SK-N-SH (cell line): Measurements from ENCODE around the gene ACVR1B. TPM values are rescaled to one million over a fixed set of nuclear protein-coding genes. Genes with fewer than 3 reads are reported as not detected.

Experiments used
- CTCF ChIA-PET: fragments of 300-600, 350-600 bp; formaldehyde crosslinking; extraction: SDS; loops from one replicate; lab custom pipeline; 2021; lab: Yijun Ruan, JAX
- POLR2A ChIA-PET: fragments of 350-600 bp; sonication (Branson Sonifier 250); formaldehyde crosslinking; extraction: SDS; loops from one replicate; lab custom pipeline; 2020; ENCODE audit warnings: antibody characterized with exemption, inconsistent platforms; lab: Yijun Ruan, JAX
- DNase-seq: peaks from one replicate; pipeline ENCODE4 v3.0.0; 2012
- H2AFZ ChIP-seq: fragments of 200-600 bp; sonication (generic); 2 replicates; pipeline ENCODE4 v1.8.1; 2016; ENCODE audit warnings: antibody characterized with exemption, mild to moderate bottlenecking, low read depth
- H3F3A ChIP-seq: fragments of 200-600 bp; sonication (generic); replicated peaks from 2 replicates; pipeline ENCODE3; 2016; ENCODE audit warnings: antibody characterized with exemption, mild to moderate bottlenecking; ENCODE audit not compliant: insufficient read depth
- H3K27ac ChIP-seq, 2 experiments: fragments of 200-500 bp in 1 of 2; fragments of 200-600 bp in 1 of 2; sonication (Bioruptor generic) in 1 of 2; sonication (generic), shearing (Covaris generic) in 1 of 2; 2 replicates each; pipeline versions ENCODE4 v1.5.1 to v1.6.1; 2014 to 2016; ENCODE audit warnings: low read depth in 2 of 2, inconsistent platforms in 1 of 2, low read length in 1 of 2, mild to moderate bottlenecking in 1 of 2, mixed read lengths in 1 of 2
- H3K27me3 ChIP-seq: fragments of 200-600 bp; sonication (generic), shearing (Covaris generic); 2 replicates; pipeline ENCODE4 v1.6.1; 2016; ENCODE audit warnings: mixed run types; ENCODE audit not compliant: insufficient read depth
- H3K36me3 ChIP-seq, 2 experiments: fragments of 200-500 bp in 1 of 2; fragments of 200-600 bp in 1 of 2; sonication (Bioruptor generic) in 1 of 2; sonication (generic) in 1 of 2; replicated peaks in 1 of 2; 2 replicates each; pipeline versions ENCODE3 to v1.5.1; 2014 to 2016; ENCODE audit warnings: low read length in 1 of 2, mild to moderate bottlenecking in 1 of 2; ENCODE audit not compliant: insufficient read depth in 2 of 2, control insufficient read depth in 1 of 2
- H3K4me1 ChIP-seq, 2 experiments: fragments of 200-500 bp in 1 of 2; fragments of 200-600 bp in 1 of 2; sonication (Bioruptor generic) in 1 of 2; sonication (generic), shearing (Covaris generic) in 1 of 2; 2 replicates each; pipeline versions ENCODE4 v1.5.1 to v1.6.1; 2014 to 2016; ENCODE audit warnings: low read depth in 1 of 2, low read length in 1 of 2, mixed run types in 1 of 2; ENCODE audit not compliant: insufficient read depth in 2 of 2, control insufficient read depth in 1 of 2
- H3K4me2 ChIP-seq: fragments of 200-600 bp; sonication (generic), shearing (Covaris generic); 2 replicates; pipeline ENCODE4 v1.6.1; 2017; ENCODE audit warnings: mixed run types
- H3K4me3 ChIP-seq, 2 experiments: fragments of 200-500 bp in 1 of 2; fragments of 200-600 bp in 1 of 2; sonication (Bioruptor generic) in 1 of 2; sonication (generic), shearing (Covaris generic) in 1 of 2; 2 replicates each; pipeline versions ENCODE4 v1.5.1 to v1.8.1; 2014 to 2016; ENCODE audit warnings: low read depth in 2 of 2, inconsistent platforms in 1 of 2, low read length in 1 of 2, mild to moderate bottlenecking in 1 of 2, mixed read lengths in 1 of 2, moderate library complexity in 1 of 2
- H3K79me2 ChIP-seq: fragments of 200-600 bp; sonication (generic); 2 replicates; pipeline ENCODE4 v1.8.1; 2017; ENCODE audit warnings: mild to moderate bottlenecking; ENCODE audit not compliant: insufficient read depth
- H3K9ac ChIP-seq: fragments of 200-600 bp; sonication (generic); 2 replicates; pipeline ENCODE4 v1.6.1; 2017; ENCODE audit warnings: mixed run types
- H3K9me2 ChIP-seq: fragments of 200-600 bp; sonication (generic); 2 replicates; pipeline ENCODE4 v1.6.1; 2017; ENCODE audit warnings: mixed run types
- H3K9me3 ChIP-seq: fragments of 200-600 bp; sonication (generic); 2 replicates; pipeline ENCODE4 v1.6.1; 2017; ENCODE audit warnings: mixed run types, mild to moderate bottlenecking, moderate library complexity
- H4K20me1 ChIP-seq: fragments of 200-600 bp; sonication (generic); 2 replicates; pipeline ENCODE4 v1.6.1; 2017; ENCODE audit warnings: mild to moderate bottlenecking, mixed run types; ENCODE audit not compliant: insufficient read depth
- ELF1 ChIP-seq: IDR thresholded peaks from 2 replicates; pipeline ENCODE4 v1.4.0; 2012
- FOSL2 ChIP-seq: IDR thresholded peaks from 2 replicates; pipeline ENCODE4 v1.4.0; 2012; ENCODE audit warnings: low read depth, mild to moderate bottlenecking, moderate library complexity, borderline replicate concordance
- FOXJ3 ChIP-seq: sonication (generic); formaldehyde crosslinking; IDR thresholded peaks from 2 replicates; pipeline ENCODE4 v1.5.1; 2020; ENCODE audit warnings: mild to moderate bottlenecking, missing genetic modification reagents
- FOXM1 ChIP-seq: IDR thresholded peaks from 2 replicates; pipeline ENCODE4 v1.4.0; 2012; ENCODE audit warnings: low read depth, mild to moderate bottlenecking
- GABPA ChIP-seq: IDR thresholded peaks from 2 replicates; pipeline ENCODE4 v1.4.0; 2012; ENCODE audit warnings: low read depth, mild to moderate bottlenecking
- MXI1 ChIP-seq: IDR thresholded peaks from 2 replicates; pipeline ENCODE4 v1.6.1; 2012; ENCODE audit warnings: mild to moderate bottlenecking, low read depth, low read length, improper control_type of control experiment
- NFIC ChIP-seq: IDR thresholded peaks from 2 replicates; pipeline ENCODE4 v1.4.0; 2012; ENCODE audit warnings: borderline replicate concordance
- RAD21 ChIP-seq: IDR thresholded peaks from 2 replicates; pipeline ENCODE4 v1.6.1; 2012; ENCODE audit warnings: mild to moderate bottlenecking, low read length
- RFX5 ChIP-seq: IDR thresholded peaks from 2 replicates; pipeline ENCODE4 v1.6.1; 2012; ENCODE audit warnings: mild to moderate bottlenecking, improper control_type of control experiment, low read length
- SIN3A ChIP-seq: IDR thresholded peaks from 2 replicates; pipeline ENCODE4 v1.6.1; 2012; ENCODE audit warnings: low read depth, mild to moderate bottlenecking, low read length, moderate library complexity, borderline replicate concordance
- SMC3 ChIP-seq: IDR thresholded peaks from 2 replicates; pipeline ENCODE4 v1.6.1; 2012; ENCODE audit warnings: low read depth, low read length, improper control_type of control experiment
- TCF12 ChIP-seq: IDR thresholded peaks from 2 replicates; pipeline ENCODE4 v1.4.0; 2012
- WGBS: methylation state at CpG from one replicate; pipeline ENCODE4 v1.1.6; 2017; ENCODE audit warnings: low lambda C conversion rate; 5-methylcytosine and 5-hydroxymethylcytosine counted together
- polyA plus RNA-seq, 3 experiments: library from polyadenylated mRNA; depleted of rRNA; stranded (reverse); fragments of >200 nt; gene quantifications; 2 replicates each; pipeline ENCODE4 v1.2.3, GENCODE V29; 2012
- TF ChIP-seq, protein P1 (sequence below): IDR thresholded peaks from 2 replicates; pipeline ENCODE4 v1.4.0; 2012; ENCODE audit warnings: low read depth
- TF ChIP-seq, protein P2 (sequence below): IDR thresholded peaks from 2 replicates; pipeline ENCODE4; 2012
- TF ChIP-seq, protein P3 (sequence below): fragments of 150-350 bp; IDR thresholded peaks from 2 replicates; pipeline ENCODE4 v1.6.1; 2016; ENCODE audit warnings: mild to moderate bottlenecking, low read depth, low read length
- TF ChIP-seq, protein P4 (sequence below): fragments of 200-600 bp; sonication (generic); IDR thresholded peaks from 2 replicates; pipeline ENCODE4 v1.6.1; 2017; ENCODE audit warnings: antibody characterized with exemption, mild to moderate bottlenecking, moderate library complexity

Gene ACVR1B
- polyA plus RNA-seq, 1 of the 3 experiments (the other 2 are of a cell fraction), result 12.1 TPM

DNA sequence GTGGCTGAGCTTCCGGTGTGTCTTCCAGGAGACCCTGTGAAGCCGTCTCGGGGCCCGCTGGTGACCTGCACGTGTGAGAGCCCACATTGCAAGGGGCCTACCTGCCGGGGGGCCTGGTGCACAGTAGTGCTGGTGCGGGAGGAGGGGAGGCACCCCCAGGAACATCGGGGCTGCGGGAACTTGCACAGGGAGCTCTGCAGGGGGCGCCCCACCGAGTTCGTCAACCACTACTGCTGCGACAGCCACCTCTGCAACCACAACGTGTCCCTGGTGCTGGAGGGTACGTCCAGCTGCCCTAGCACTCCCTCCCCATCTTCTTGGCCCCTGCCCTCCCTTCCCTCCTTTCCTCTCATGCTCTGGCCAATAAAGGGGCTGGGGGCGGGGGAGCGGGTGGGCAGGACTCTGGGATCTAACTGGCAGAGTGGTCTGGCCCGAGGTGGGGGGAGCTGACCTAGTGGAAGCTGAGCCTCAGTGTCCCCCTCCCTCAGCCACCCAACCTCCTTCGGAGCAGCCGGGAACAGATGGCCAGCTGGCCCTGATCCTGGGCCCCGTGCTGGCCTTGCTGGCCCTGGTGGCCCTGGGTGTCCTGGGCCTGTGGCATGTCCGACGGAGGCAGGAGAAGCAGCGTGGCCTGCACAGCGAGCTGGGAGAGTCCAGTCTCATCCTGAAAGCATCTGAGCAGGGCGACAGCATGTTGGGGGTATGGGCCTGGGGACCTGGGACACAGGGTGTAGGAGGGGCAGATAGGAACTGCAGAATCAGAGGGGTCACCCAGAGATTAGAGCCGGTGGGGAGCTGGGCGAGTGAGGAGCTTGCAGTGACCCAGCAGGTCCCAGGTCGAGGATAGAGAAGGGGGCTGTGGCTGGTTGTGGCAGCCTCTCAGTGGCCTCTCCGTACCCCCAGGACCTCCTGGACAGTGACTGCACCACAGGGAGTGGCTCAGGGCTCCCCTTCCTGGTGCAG is 38.1 kb upstream of the ACVR1B start:
- CTCF ChIA-PET, result interaction anchor here (1.0 to 6.0 kb wide), 23 partner anchors 9 to 112 kb away, joined by 3 to 28 read pairs (median 6); no protein-coding TSS in a partner anchor
- DNase-seq, result peak; percentile 55
- 77% methylated on average over 12 of the region's 30 CpGs for WGBS

DNA sequence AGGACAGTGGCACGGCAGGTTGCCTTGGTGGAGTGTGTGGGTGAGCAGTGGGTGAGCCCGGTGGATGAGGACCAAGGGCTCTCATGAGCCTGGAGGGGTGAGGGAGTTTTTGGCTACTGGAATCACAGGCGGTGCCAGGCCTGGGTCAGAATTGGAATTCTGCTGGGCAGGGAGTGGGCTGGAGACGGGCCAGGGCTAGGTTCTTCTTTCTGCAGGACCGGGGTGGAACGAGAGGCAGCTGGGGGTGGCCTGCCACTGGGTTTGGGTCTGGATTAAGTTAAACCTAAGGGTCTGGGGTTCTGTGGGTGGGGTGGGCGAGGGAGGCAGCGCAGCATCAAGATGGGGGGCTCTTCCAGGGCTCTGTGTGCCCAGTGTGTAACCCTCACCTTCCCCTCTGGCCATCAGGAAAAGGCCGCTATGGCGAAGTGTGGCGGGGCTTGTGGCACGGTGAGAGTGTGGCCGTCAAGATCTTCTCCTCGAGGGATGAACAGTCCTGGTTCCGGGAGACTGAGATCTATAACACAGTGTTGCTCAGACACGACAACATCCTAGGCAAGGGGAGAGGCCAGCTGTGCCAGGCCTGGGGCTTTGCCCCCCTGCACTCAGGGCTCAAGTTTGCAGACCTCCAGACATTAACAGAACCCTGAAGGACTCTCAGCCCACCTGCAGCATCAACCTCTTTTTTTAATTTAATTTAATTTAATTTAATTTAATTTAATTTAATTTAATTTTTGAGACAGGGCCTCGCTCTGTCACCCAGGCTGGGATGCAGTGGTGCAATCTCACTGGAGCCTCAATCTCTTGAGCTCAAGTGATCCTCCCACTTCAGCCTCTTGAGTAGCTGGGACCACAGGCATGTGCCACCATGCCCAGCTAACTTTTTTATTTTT is 37.2 kb upstream of the ACVR1B start:
- Histone ChIP-seq H3K4me2 (no peak overlapping the region), H2AFZ (no peak overlapping the region), H3K9me3 (no peaks in the 10 kb centered on the region), H3K27ac (peak overlapping the region in 1 of 2 experiments; percentile 84; a peak in 2 of 4 replicates), H3K36me3 (no peaks in the 10 kb centered on the region), H3K79me2 (no peaks in the 10 kb centered on the region), H3F3A (no peaks in the 10 kb centered on the region), H3K9me2 (no peaks in the 10 kb centered on the region), H3K4me1 (peaks cover 0 to 87% of the 10 kb centered on the region in 2 experiments; a peak in 2 of 4 replicates), H4K20me1 (no peaks in the 10 kb centered on the region), H3K27me3 (no peaks in the 10 kb centered on the region), H3K4me3 (no peak overlapping the region), H3K9ac (no peak overlapping the region)
- WGBS, result 90% methylated on average over 16 of the region's 17 CpGs
- ChIA-PET CTCF (interaction anchor here (0.7 to 6.0 kb wide), 11 partner anchors 8 to 109 kb away, joined by 3 to 28 read pairs (median 4); no protein-coding TSS in a partner anchor), POLR2A (interaction anchor here (0.5 kb wide), 1 partner anchor 119 kb away, joined by 3 read pairs; no protein-coding TSS in a partner anchor)
- DNase-seq, result peak; percentile 52
- TF ChIP-seq GABPA (no peak), MXI1 (no peak), RFX5 (no peak), NFIC (no peak), FOXM1 (no peak), TCF12 (no peak), FOSL2 (no peak), SIN3A (no peak), ELF1 (no peak), FOXJ3 (CRISPR knock-in tag) (no peak), RAD21 (no peak), SMC3 (no peak)
- TF ChIP-seq, protein P1, sequence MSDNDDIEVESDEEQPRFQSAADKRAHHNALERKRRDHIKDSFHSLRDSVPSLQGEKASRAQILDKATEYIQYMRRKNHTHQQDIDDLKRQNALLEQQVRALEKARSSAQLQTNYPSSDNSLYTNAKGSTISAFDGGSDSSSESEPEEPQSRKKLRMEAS, result no peak
- TF ChIP-seq, protein P2, sequence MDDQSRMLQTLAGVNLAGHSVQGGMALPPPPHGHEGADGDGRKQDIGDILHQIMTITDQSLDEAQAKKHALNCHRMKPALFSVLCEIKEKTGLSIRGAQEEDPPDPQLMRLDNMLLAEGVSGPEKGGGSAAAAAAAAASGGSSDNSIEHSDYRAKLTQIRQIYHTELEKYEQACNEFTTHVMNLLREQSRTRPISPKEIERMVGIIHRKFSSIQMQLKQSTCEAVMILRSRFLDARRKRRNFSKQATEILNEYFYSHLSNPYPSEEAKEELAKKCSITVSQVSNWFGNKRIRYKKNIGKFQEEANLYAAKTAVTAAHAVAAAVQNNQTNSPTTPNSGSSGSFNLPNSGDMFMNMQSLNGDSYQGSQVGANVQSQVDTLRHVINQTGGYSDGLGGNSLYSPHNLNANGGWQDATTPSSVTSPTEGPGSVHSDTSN, result no peak

More for the DNA sequence above, 38.1 kb upstream of the ACVR1B start:
- no peak overlapping the region for H3K9ac ChIP-seq
- POLR2A ChIA-PET, result interaction anchor here (0.5 to 1.5 kb wide), 3 partner anchors 8 to 119 kb away, joined by 3 to 4 read pairs (median 3); no protein-coding TSS in a partner anchor
- no peaks in the 10 kb centered on the region for H4K20me1 ChIP-seq
- TF ChIP-seq, protein P3, sequence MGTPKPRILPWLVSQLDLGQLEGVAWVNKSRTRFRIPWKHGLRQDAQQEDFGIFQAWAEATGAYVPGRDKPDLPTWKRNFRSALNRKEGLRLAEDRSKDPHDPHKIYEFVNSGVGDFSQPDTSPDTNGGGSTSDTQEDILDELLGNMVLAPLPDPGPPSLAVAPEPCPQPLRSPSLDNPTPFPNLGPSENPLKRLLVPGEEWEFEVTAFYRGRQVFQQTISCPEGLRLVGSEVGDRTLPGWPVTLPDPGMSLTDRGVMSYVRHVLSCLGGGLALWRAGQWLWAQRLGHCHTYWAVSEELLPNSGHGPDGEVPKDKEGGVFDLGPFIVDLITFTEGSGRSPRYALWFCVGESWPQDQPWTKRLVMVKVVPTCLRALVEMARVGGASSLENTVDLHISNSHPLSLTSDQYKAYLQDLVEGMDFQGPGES, result no peak
- TF ChIP-seq, protein P4, sequence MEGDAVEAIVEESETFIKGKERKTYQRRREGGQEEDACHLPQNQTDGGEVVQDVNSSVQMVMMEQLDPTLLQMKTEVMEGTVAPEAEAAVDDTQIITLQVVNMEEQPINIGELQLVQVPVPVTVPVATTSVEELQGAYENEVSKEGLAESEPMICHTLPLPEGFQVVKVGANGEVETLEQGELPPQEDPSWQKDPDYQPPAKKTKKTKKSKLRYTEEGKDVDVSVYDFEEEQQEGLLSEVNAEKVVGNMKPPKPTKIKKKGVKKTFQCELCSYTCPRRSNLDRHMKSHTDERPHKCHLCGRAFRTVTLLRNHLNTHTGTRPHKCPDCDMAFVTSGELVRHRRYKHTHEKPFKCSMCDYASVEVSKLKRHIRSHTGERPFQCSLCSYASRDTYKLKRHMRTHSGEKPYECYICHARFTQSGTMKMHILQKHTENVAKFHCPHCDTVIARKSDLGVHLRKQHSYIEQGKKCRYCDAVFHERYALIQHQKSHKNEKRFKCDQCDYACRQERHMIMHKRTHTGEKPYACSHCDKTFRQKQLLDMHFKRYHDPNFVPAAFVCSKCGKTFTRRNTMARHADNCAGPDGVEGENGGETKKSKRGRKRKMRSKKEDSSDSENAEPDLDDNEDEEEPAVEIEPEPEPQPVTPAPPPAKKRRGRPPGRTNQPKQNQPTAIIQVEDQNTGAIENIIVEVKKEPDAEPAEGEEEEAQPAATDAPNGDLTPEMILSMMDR, result peak; percentile 20; the same call in 1 of the 2 replicates
- no peaks in the 10 kb centered on the region for H3K9me3 ChIP-seq
- no peak overlapping the region for H2AFZ ChIP-seq
- no peak overlapping the region for H3K4me3 ChIP-seq
- peak overlapping the region in 1 of 2 experiments; percentile 84; a peak in 2 of 4 replicates for H3K27ac ChIP-seq
- no peaks in the 10 kb centered on the region for H3K79me2 ChIP-seq
- no peaks in the 10 kb centered on the region for H3K36me3 ChIP-seq
- H3K4me2 ChIP-seq, result no peak overlapping the region
- no peaks in the 10 kb centered on the region for H3F3A ChIP-seq
- H3K9me2 ChIP-seq, result no peaks in the 10 kb centered on the region
- no peaks in the 10 kb centered on the region for H3K27me3 ChIP-seq
- H3K4me1 ChIP-seq, result peaks cover 0 to 77% of the 10 kb centered on the region in 2 experiments; a peak in 2 of 4 replicates
